HepG2 (cell line): ENCODE measurements around the gene TIGAR. TPM values are rescaled to one million over a fixed set of nuclear protein-coding genes. Genes with fewer than 3 reads are reported as not detected.

Source experiments
- ATF7-NPFF ChIP-seq: sonication (generic); formaldehyde crosslinking; IDR thresholded peaks from 2 replicates; pipeline ENCODE4 v1.8.1; 2023; ENCODE audit warnings: mild to moderate bottlenecking, low read depth, missing genetic modification reagents, moderate library complexity
- ELF4 ChIP-seq: sonication (generic); formaldehyde crosslinking; IDR thresholded peaks from 2 replicates; pipeline ENCODE4 v1.5.0; 2020; ENCODE audit warnings: missing genetic modification reagents, mild to moderate bottlenecking, moderate library complexity, borderline replicate concordance
- ESRRA ChIP-seq: sonication (generic); formaldehyde crosslinking; IDR thresholded peaks from 2 replicates; pipeline ENCODE4 v1.5.1; 2020; ENCODE audit warnings: mild to moderate bottlenecking, low read depth, missing genetic modification reagents
- FOXM1 ChIP-seq: sonication (generic); formaldehyde crosslinking; IDR thresholded peaks from 2 replicates; pipeline ENCODE4 v1.5.0; 2020; ENCODE audit warnings: missing genetic modification reagents
- HNRNPL ChIP-seq: fragments of 200-400 bp; formaldehyde crosslinking; IDR thresholded peaks from 2 replicates; pipeline ENCODE4 v1.6.1; 2017; ENCODE audit warnings: mild to moderate bottlenecking, low read depth, low read length
- HOXA9 ChIP-seq: sonication (generic); formaldehyde crosslinking; IDR thresholded peaks from 2 replicates; pipeline ENCODE4 v1.8.1; 2022; ENCODE audit warnings: missing genetic modification reagents, mild to moderate bottlenecking, moderate library complexity, borderline replicate concordance
- LRRFIP1 ChIP-seq: sonication (generic); formaldehyde crosslinking; conservative IDR thresholded peaks from 2 replicates; pipeline ENCODE4 v1.4.0; 2020; ENCODE audit warnings: missing genetic modification reagents
- MXD4 ChIP-seq: IDR thresholded peaks from 2 replicates; pipeline ENCODE4 v1.6.1; 2016; ENCODE audit warnings: mild to moderate bottlenecking, missing biosample characterization, missing genetic modification reagents
- NPAS2 ChIP-seq: sonication (generic); formaldehyde crosslinking; IDR thresholded peaks from 2 replicates; pipeline ENCODE4 v1.8.0; 2022; ENCODE audit warnings: mild to moderate bottlenecking, missing genetic modification reagents, borderline replicate concordance
- ZBTB46 ChIP-seq: sonication (generic); formaldehyde crosslinking; IDR thresholded peaks from 2 replicates; pipeline ENCODE4 v1.4.0; 2020; ENCODE audit warnings: mild to moderate bottlenecking, missing genetic modification reagents, borderline replicate concordance
- ZNF224 ChIP-seq: sonication (generic); formaldehyde crosslinking; IDR thresholded peaks from 2 replicates; pipeline ENCODE4 v1.5.0; 2020; ENCODE audit warnings: mild to moderate bottlenecking, missing genetic modification reagents
- ZNF567 ChIP-seq: sonication (generic); formaldehyde crosslinking; IDR thresholded peaks from 2 replicates; pipeline ENCODE4 v1.8.1; 2023; ENCODE audit warnings: mild to moderate bottlenecking, missing genetic modification reagents, borderline replicate concordance
- polyA plus RNA-seq, 8 experiments: library from polyadenylated mRNA; depleted of rRNA in 3 of 8; stranded (reverse) in 7 of 8; unstranded in 1 of 8; fragments of >200 nt; fragmentation: Illumina TruSeq in 4 of 8; extraction: Trizol in 4 of 8; gene quantifications; 2 replicates each; pipeline versions ENCODE4 v1.2.1 to v1.2.3, GENCODE V29; 2011 to 2016; ENCODE audit warnings: low read depth in 4 of 8, missing spikeins in 1 of 8, mixed read lengths in 1 of 8; ENCODE audit not compliant: insufficient read depth in 1 of 8
- total RNA-seq, 5 experiments: library from RNA; depleted of rRNA; stranded (reverse); fragments of >200 nt; fragmentation: Illumina TruSeq; extraction: Trizol; gene quantifications; 2 replicates each; pipeline ENCODE4 v1.2.3, GENCODE V29; 2016; ENCODE audit warnings: low read depth in 1 of 5

The TIGAR gene
- total and polyA plus RNA-seq, 2 of the 13 experiments (the other 11 are each of a cell fraction or from before 2014, with no cell fraction given): 2.6 to 21.8 TPM

GRCh38 chr12:4392223-4392742 is 71.3 kb downstream of the TIGAR start (continued):
- TF ChIP-seq ZBTB46 (no peak), FOXM1 (CRISPR knock-in tag) (no peak), ESRRA (CRISPR knock-in tag) (no peak), ELF4 (CRISPR knock-in tag) (no peak), ATF7-NPFF (no peak), MXD4 (CRISPR knock-in tag) (no peak), ZNF224 (CRISPR knock-in tag) (no peak), ZNF567 (CRISPR knock-in tag) (no peak), HNRNPL (no peak), HOXA9 (no peak), LRRFIP1 (CRISPR knock-in tag) (no peak), NPAS2 (CRISPR knock-in tag) (no peak)
